Prostate gland (tissue), 2 donors: Measurements from ENCODE around the gene USP40.

Experiments
- POLR2A ChIP-seq: fragments of 450-650 bp; IDR thresholded peaks from one replicate; pipeline ENCODE4 v1.6.1; 2016; ENCODE audit warnings: antibody characterized with exemption, mild to moderate bottlenecking
- TF ChIP-seq, protein P1 (sequence below), 4 experiments: fragments of 200-600 bp in 2 of 4; fragments of 450-650 bp in 2 of 4; sonication (generic) in 2 of 4; IDR thresholded peaks; 1 replicate in 3 of 4; 2 replicates in 1 of 4; pipeline ENCODE4 v1.5.1; 2016 to 2019; ENCODE audit warnings: antibody characterized with exemption in 4 of 4, mild to moderate bottlenecking in 2 of 4, moderate library complexity in 2 of 4

- TF ChIP-seq, protein P1, sequence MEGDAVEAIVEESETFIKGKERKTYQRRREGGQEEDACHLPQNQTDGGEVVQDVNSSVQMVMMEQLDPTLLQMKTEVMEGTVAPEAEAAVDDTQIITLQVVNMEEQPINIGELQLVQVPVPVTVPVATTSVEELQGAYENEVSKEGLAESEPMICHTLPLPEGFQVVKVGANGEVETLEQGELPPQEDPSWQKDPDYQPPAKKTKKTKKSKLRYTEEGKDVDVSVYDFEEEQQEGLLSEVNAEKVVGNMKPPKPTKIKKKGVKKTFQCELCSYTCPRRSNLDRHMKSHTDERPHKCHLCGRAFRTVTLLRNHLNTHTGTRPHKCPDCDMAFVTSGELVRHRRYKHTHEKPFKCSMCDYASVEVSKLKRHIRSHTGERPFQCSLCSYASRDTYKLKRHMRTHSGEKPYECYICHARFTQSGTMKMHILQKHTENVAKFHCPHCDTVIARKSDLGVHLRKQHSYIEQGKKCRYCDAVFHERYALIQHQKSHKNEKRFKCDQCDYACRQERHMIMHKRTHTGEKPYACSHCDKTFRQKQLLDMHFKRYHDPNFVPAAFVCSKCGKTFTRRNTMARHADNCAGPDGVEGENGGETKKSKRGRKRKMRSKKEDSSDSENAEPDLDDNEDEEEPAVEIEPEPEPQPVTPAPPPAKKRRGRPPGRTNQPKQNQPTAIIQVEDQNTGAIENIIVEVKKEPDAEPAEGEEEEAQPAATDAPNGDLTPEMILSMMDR (IDR thresholded peaks at IDR 0.05), result no peak
- TF ChIP-seq POLR2A, result no peak
Observed at GRCh38 chr2:233456934-233457333, 109.6 kb downstream of the USP40 start.
